OCI-LY3 (cell line): ENCODE results near the gene GPR137.

Source experiments
- H2AFZ ChIP-seq: fragments of 200-600, 300-600 bp; shearing (Covaris generic); 2 replicates; pipeline ENCODE4 v1.6.0; 2014; ENCODE audit warnings: antibody characterized with exemption, low read depth, low read length
- H3K27ac ChIP-seq: fragments of 200-600, 300-600 bp; sonication (generic); 2 replicates; pipeline ENCODE4 v1.5.1; 2014; ENCODE audit warnings: mild to moderate bottlenecking, low read length, moderate library complexity, mixed read lengths
- H3K27me3 ChIP-seq: fragments of 200-600, 300-600 bp; sonication (generic); 2 replicates; pipeline ENCODE4 v1.6.1; 2014; ENCODE audit warnings: low read depth, low read length, mixed read lengths
- H3K36me3 ChIP-seq: fragments of 200-600, 300-600 bp; sonication (generic); replicated peaks from 2 replicates; pipeline ENCODE3; 2014; ENCODE audit warnings: low read depth, low read length, mixed read lengths
- H3K4me1 ChIP-seq: fragments of 300-600, 200-600 bp; sonication (generic); 2 replicates; pipeline ENCODE4 v1.6.1; 2014; ENCODE audit warnings: low read length, mixed read lengths
- H3K4me2 ChIP-seq: fragments of 200-600, 300-600 bp; sonication (generic); 2 replicates; pipeline ENCODE4 v1.6.1; 2014; ENCODE audit warnings: low read length, mixed read lengths
- H3K4me3 ChIP-seq: fragments of 300-600, 200-600 bp; sonication (generic); 2 replicates; pipeline ENCODE4 v1.5.1; 2014; ENCODE audit warnings: antibody characterized with exemption, mild to moderate bottlenecking, low read length, moderate library complexity
- H3K79me2 ChIP-seq: fragments of 300-600, 200-600 bp; shearing (Covaris generic); 2 replicates; pipeline ENCODE4 v1.6.1; 2014; ENCODE audit warnings: mild to moderate bottlenecking, low read length, mixed read lengths
- H3K9ac ChIP-seq: fragments of 300-600, 200-600 bp; shearing (Covaris generic); 2 replicates; pipeline ENCODE4 v1.6.0; 2014; ENCODE audit warnings: mild to moderate bottlenecking, low read length, moderate library complexity
- H3K9me3 ChIP-seq: fragments of 200-600, 300-600 bp; shearing (Covaris generic); 2 replicates; pipeline ENCODE4 v1.6.1; 2014; ENCODE audit warnings: low read length, mixed read lengths; ENCODE audit not compliant: insufficient read depth
- H4K20me1 ChIP-seq: fragments of 200-600, 300-600 bp; sonication (generic); 2 replicates; pipeline ENCODE4 v1.6.1; 2016; ENCODE audit warnings: low read length, mixed read lengths; ENCODE audit not compliant: insufficient read depth
- EZH2phosphoT487 ChIP-seq: fragments of 200-600 bp; shearing (Covaris generic); IDR thresholded peaks from 2 replicates; pipeline ENCODE4 v1.6.1; 2018; ENCODE audit warnings: antibody characterized with exemption, mixed run types, low read depth
- TF ChIP-seq, protein P1 (sequence below): fragments of 200-600, 300-600 bp; sonication (generic); IDR thresholded peaks from 2 replicates; pipeline ENCODE4 v1.5.1; 2014; ENCODE audit warnings: antibody characterized with exemption, low read length, low read depth

The GPR137 gene

DNA sequence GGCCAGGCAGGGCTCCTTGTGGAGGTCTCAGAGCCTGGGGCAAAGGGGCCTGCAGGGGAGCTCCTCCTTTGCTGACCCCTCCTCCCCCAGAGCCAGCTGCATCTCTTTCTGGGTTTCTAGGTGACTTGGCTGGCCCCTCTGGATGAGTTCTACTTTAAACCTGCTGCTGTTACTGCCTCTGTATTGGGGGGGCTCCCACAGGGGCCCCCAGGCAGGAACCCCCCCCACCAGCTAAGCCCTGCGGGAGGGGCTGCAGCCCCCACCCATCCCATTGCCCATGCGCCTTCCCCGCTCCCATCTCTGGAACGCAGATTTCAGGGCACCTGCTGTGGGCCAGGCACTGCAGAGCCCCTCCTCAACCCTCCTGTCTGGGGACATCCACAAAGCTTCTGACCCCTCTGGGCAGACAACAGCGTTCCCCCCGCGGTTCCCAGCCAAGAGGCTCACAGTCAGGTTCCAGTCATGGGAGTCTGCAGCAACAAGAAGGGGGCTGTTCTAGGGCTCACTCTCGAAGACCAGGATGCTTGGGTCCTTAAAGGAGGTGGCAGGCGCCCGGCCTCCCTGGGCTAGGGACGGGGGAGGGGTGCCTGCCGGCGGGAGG is 35.1 kb upstream of the GPR137 start:
- 0 out of 2 replicates have a peak overlapping the region, but pooled peaks have one; percentile 14 for H2AFZ ChIP-seq

DNA sequence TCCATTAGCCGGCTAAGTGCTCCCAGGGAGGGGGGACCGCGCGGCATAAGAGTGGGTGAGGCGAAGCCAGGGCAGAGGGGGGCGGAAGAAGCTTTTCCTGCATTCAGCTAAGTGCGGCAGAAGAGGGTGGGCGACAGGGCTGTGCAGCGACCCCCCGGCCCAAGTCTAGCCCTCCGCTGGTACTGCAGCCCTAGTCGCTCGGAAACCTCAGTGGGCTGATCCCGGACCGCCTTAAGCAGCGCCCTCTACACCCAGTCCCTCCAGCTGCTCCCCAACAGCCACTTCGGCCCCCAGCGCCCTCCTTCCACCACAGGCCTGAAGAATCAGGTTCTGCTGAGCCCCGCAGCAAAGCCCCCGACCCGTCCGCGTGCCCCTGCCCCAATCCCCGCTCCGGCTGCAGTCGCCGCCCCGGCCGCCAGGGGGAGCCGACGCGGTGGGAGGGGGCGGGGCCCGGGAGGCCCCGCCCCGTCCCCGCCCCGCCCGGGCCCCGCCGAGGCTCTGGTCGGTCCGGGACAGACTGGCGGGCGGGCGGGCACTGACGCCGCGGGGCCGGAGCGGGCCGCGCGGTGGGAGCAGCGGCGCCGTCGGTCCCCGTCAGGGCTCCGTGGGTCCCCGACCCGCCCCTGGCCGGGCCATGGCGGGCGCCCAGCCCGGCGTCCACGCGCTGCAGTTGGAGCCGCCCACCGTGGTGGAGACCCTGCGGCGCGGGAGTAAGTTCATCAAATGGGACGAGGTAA is 34.5 kb upstream of the GPR137 start, which contains the start of gene PLCB3:
PLCB3 (plus strand) TSS at position 515 of the 737 bp plus-strand sequence; CDS start at position 635, 120 bp downstream.
- Histone ChIP-seq H3K79me2 (peaks cover 31% of the 10 kb centered on the region), H3K36me3 (peaks cover 6% of the 10 kb centered on the region), H4K20me1 (peaks cover 11% of the 10 kb centered on the region; the same call in 1 of the 2 replicates), H3K27ac (peak within 1 kb of the TSS; percentile 36), H3K27me3 (no peaks in the 10 kb centered on the region), H3K4me3 (peak within 1 kb of the TSS; percentile 93), H3K4me1 (peaks cover 33% of the 10 kb centered on the region), H3K4me2 (peak within 1 kb of the TSS; percentile 92), H3K9me3 (no peaks in the 10 kb centered on the region), H2AFZ (peak within 1 kb of the TSS; percentile 66; the same call in 1 of the 2 replicates), H3K9ac (peak within 1 kb of the TSS; percentile 88)
- TF ChIP-seq EZH2phosphoT487, result no peak
- TF ChIP-seq, protein P1, sequence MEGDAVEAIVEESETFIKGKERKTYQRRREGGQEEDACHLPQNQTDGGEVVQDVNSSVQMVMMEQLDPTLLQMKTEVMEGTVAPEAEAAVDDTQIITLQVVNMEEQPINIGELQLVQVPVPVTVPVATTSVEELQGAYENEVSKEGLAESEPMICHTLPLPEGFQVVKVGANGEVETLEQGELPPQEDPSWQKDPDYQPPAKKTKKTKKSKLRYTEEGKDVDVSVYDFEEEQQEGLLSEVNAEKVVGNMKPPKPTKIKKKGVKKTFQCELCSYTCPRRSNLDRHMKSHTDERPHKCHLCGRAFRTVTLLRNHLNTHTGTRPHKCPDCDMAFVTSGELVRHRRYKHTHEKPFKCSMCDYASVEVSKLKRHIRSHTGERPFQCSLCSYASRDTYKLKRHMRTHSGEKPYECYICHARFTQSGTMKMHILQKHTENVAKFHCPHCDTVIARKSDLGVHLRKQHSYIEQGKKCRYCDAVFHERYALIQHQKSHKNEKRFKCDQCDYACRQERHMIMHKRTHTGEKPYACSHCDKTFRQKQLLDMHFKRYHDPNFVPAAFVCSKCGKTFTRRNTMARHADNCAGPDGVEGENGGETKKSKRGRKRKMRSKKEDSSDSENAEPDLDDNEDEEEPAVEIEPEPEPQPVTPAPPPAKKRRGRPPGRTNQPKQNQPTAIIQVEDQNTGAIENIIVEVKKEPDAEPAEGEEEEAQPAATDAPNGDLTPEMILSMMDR, result peak; percentile 67

More for the DNA sequence above, 35.1 kb upstream of the GPR137 start:
- Histone ChIP-seq H3K27ac (no peak overlapping the region), H3K9ac (peak overlapping the region; percentile 75), H3K4me1 (peaks cover 33% of the 10 kb centered on the region), H3K4me2 (peak overlapping the region; percentile 92), H3K9me3 (no peaks in the 10 kb centered on the region), H3K27me3 (no peaks in the 10 kb centered on the region), H3K79me2 (peaks cover 38% of the 10 kb centered on the region), H4K20me1 (peaks cover 11% of the 10 kb centered on the region; the same call in 1 of the 2 replicates), H3K4me3 (peak overlapping the region; percentile 93), H3K36me3 (no peaks in the 10 kb centered on the region)
- TF ChIP-seq EZH2phosphoT487, result no peak
- TF ChIP-seq, protein P1, result no peak

DNA sequence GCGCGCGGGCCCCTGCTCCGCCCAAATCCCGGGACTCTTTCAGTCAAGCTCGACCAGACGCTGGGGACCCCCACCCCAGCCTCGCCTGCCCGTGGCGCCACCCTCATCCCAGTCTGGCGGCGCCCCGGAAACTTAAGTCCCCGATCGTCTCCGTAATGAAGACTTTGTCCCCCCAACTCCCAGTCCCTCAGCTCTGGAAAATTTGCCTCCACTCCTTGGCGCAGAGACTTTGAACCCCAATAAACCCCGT is 34.0 kb upstream of the GPR137 start:
- Histone ChIP-seq H3K4me1 (peaks cover 33% of the 10 kb centered on the region), H3K27me3 (no peaks in the 10 kb centered on the region), H4K20me1 (peaks cover 11% of the 10 kb centered on the region; the same call in 1 of the 2 replicates), H3K27ac (peak overlapping the region; percentile 36; the same call in 1 of the 2 replicates), H3K4me2 (peak overlapping the region; percentile 78), H3K36me3 (peaks cover 10% of the 10 kb centered on the region), H2AFZ (no peak overlapping the region), H3K4me3 (peak overlapping the region; percentile 93), H3K79me2 (peaks cover 27% of the 10 kb centered on the region), H3K9me3 (no peaks in the 10 kb centered on the region), H3K9ac (peak overlapping the region; percentile 88)
- no peak for TF ChIP-seq EZH2phosphoT487
- TF ChIP-seq, protein P1, result no peak
